Fibroblast of lung (primary cell): ENCODE results near the gene DMAC2.
"Not testable (repeated sequence)": the region's sequence is repeated elsewhere in the genome, so short reads cannot be mapped to it uniquely, and the experiment has no call there.

Source experiments
- CTCF ChIP-seq, 2 donors: IDR thresholded peaks in 1 of 2; conservative IDR thresholded peaks in 1 of 2; 1 replicate in 1 of 2; 2 replicates in 1 of 2; pipeline ENCODE4 v1.5.1; 2011 to 2012; ENCODE audit warnings: low read length in 2 of 2, control low read depth in 1 of 2, inconsistent platforms in 1 of 2, low read depth in 1 of 2, mild to moderate bottlenecking in 1 of 2
- EZH2 ChIP-seq: IDR thresholded peaks from 2 replicates; pipeline ENCODE4 v1.5.1; 2012; ENCODE audit warnings: low read length, control low read depth, mild to moderate bottlenecking; ENCODE audit errors: missing control alignments

GRCh38 chr19:41408846-41409245 is 30.9 kb downstream of the DMAC2 start:
- not testable (repeated sequence) for TF ChIP-seq CTCF (conservative IDR thresholded peaks at IDR 0.05 in 1 of 2, IDR thresholded peaks at IDR 0.05 in 1 of 2; ENCODE audit: low read depth in 1 of 2, low read length in 2 of 2); EZH2
